Measurements from ENCODE around the gene MAP3K14.

GRCh38 chr17:45264988-45265387, 51.8 kb downstream of the MAP3K14 start:
- no peak for TF ChIP-seq CTCF (IDR thresholded peaks at IDR 0.05; ENCODE audit: low read depth, low read length, poor library complexity, severe bottlenecking)
- no peak for TF ChIP-seq EZH2phosphoT487 (IDR thresholded peaks at IDR 0.05; ENCODE audit: borderline replicate concordance, low read length)

Measured in DOHH2 (cell line).